ENCODE data around the gene CLCN2.

DNA sequence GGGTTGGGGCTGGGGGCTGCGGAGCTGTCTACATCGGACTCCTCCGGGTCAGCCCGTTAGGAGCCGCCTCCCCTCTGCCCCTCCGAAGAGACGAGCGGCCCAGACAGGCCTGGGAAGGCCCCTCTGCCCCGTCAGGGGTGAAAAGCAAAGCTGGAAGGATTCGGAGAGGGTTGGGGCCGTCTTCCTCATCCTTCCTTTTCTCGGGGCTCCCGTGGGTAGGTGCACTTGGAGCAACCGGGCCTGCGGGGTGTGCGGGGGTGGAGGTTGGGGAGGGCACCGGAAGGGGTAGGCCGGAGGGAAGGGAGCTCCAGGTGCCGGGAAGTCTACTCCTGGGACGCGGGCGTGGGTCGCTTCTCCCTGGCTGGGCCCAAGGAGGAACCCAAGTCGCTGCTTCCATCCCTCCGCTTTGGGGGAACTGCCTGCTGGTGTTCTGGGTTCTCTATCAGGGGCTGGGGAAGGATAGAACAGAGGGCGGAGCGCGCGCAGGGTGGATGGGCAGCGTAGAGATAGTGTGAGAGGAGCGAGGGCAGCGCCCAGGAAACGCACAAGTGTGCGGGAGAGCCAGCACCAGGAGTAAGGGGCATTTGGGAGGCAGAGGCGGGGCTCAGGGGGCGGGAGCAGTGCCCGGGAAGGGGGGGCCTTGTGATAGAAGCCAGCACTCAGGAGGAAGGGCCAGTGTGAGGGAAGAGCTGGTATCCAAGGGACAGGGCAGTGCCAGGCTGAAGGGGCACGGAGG lies 695 bp upstream of the CLCN2 start:
- TF ChIP-seq, protein P1, sequence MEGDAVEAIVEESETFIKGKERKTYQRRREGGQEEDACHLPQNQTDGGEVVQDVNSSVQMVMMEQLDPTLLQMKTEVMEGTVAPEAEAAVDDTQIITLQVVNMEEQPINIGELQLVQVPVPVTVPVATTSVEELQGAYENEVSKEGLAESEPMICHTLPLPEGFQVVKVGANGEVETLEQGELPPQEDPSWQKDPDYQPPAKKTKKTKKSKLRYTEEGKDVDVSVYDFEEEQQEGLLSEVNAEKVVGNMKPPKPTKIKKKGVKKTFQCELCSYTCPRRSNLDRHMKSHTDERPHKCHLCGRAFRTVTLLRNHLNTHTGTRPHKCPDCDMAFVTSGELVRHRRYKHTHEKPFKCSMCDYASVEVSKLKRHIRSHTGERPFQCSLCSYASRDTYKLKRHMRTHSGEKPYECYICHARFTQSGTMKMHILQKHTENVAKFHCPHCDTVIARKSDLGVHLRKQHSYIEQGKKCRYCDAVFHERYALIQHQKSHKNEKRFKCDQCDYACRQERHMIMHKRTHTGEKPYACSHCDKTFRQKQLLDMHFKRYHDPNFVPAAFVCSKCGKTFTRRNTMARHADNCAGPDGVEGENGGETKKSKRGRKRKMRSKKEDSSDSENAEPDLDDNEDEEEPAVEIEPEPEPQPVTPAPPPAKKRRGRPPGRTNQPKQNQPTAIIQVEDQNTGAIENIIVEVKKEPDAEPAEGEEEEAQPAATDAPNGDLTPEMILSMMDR (IDR thresholded peaks at IDR 0.05) = no peak
- TF ChIP-seq POLR2A (IDR thresholded peaks at IDR 0.05) = peak; percentile 60 to 68

Measured in adrenal gland (tissue), 5 donors.